D721Med (cell line): Measurements from ENCODE around the gene LMNB1.
"Not testable (repeated sequence)": the region's sequence is repeated elsewhere in the genome, so short reads cannot be mapped to it uniquely, and the experiment has no call there.

Source experiments
- DNase-seq: peaks from one replicate; pipeline ENCODE4 v3.0.0; 2011; ENCODE audit warnings: low spot score; ENCODE audit not compliant: insufficient read length
- FAIRE-seq: peaks from 2 replicates; lab custom pipeline; 2011; peaks lifted over from hg19 to GRCh38; lab: Jason Lieb, UNC
- CTCF ChIP-seq: IDR thresholded peaks from 2 replicates; pipeline ENCODE4 v1.5.1; 2012; ENCODE audit warnings: mild to moderate bottlenecking, control low read depth; ENCODE audit not compliant: insufficient read depth; ENCODE audit errors: missing control alignments

LMNB1 gene

GRCh38 chr5:126811515-126812198 lies 34.7 kb downstream of the LMNB1 start:
- DNase-seq = no peak
- no peak for FAIRE-seq
- no peak for TF ChIP-seq CTCF

- FAIRE-seq = no peak
- no peak for DNase-seq
- no peak for TF ChIP-seq CTCF
These were observed 35.2 kb downstream of the LMNB1 start for GRCh38 chr5:126812199-126812570.

- not testable (repeated sequence) for DNase-seq, FAIRE-seq
These were observed 36.9 kb downstream of the LMNB1 start for GRCh38 chr5:126813799-126814198.

GRCh38 chr5:126814721-126815404 lies 37.9 kb downstream of the LMNB1 start:
- no peak for TF ChIP-seq CTCF
- DNase-seq (no peak), FAIRE-seq (no peak)

- no peak for TF ChIP-seq CTCF
- DNase-seq (no peak), FAIRE-seq (no peak)
These were observed 39.7 kb downstream of the LMNB1 start for GRCh38 chr5:126816649-126817048.

GRCh38 chr5:126818736-126819135 lies 41.8 kb downstream of the LMNB1 start:
- FAIRE-seq (peak; percentile 38), DNase-seq (no peak)
- TF ChIP-seq CTCF = no peak

GRCh38 chr5:126819253-126819652 lies 42.3 kb downstream of the LMNB1 start:
- FAIRE-seq = no peak
- no peak for DNase-seq
- no peak for TF ChIP-seq CTCF
